Raji (cell line): ENCODE results near the gene LRRC7.

Experiments used
- POLR2A ChIP-seq: IDR thresholded peaks from 2 replicates; pipeline ENCODE4 v1.6.1; 2011; ENCODE audit warnings: low read depth, low read length, control low read depth; ENCODE audit not compliant: insufficient read depth

Gene LRRC7

DNA sequence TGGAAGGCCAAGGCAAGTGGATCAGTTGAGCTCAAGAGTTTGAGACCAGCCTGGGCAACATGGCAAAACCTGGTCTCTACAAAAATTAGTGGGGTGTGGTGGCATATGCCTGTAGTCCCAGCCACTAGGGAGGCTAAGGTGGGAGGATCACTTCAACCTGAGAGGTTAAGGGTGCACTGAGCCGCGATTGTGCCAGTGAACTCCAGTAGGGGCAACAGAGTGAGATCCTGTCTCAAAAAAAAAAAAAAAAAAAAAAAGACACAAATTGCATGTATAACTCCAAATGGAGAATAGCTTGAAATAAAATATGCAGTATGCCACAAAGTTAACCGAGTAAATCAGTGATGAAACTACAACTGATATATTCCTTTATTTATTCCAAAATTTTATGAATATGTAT is 586.0 kb downstream of the LRRC7 start:
- no peak for TF ChIP-seq POLR2A

DNA sequence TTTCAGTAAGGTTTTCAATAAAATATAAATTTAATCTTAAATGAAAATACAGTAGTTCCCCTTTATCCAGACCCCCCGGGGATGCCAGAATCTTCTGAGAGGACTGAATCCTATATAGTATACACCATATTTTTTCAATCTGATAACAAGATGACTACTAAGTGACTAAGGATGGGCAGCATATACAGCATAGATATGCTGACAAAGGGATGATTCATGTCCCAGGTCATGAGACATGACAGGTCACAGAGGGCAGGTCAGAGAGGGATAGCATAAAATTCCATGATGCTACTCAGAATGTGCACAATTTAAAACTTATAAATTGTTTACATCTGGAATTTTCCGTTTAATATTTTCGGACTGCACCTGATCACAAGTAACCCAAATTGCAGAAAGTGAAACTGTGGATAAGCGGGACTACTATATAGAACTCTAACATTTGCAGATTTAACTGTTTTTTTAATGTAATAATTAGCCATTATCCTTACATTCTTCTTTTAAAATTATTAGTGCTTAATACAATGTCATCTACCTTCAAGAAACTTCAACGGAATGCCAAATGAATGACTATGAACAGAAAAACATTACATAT is 588.9 kb downstream of the LRRC7 start:
- TF ChIP-seq POLR2A, result no peak

DNA sequence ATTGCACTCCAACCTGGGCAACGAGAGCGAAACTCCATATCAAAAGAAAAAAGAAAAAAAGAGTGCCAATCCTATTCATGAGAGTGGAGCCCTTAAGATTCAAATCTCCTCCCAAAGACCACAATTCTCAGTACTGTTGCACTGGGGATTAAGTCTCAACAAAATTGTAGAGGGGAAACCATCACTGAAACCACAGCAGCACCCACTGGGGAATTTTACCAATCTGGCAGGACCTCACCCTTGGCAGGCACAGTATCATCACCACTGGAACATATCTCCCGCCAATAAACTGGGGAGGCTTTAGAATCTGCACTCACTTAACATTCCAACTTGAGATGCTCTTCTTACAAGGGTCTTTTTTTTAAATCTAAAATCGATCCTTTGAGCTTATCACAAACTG is 596.6 kb downstream of the LRRC7 start:
- TF ChIP-seq POLR2A, result no peak

DNA sequence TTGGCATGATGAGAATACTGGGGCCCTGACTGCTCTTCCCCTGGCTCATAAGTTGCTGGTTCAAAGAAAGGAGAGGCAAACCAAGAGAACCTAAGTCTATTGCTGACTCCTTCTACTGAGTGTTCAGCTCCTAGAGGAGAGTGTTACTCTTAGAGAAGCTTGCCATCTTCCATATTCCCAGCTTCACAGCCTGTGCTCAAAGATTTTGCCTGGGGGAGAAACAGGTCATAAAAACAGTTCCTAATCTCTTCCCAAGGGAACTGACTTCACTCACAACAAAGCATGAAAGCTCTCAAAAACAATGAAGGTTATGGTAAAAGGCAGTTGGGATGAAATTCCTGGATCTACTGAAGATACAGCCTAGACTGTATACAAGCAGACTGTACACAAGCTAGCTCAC is 600.6 kb downstream of the LRRC7 start:
- no peak for TF ChIP-seq POLR2A

DNA sequence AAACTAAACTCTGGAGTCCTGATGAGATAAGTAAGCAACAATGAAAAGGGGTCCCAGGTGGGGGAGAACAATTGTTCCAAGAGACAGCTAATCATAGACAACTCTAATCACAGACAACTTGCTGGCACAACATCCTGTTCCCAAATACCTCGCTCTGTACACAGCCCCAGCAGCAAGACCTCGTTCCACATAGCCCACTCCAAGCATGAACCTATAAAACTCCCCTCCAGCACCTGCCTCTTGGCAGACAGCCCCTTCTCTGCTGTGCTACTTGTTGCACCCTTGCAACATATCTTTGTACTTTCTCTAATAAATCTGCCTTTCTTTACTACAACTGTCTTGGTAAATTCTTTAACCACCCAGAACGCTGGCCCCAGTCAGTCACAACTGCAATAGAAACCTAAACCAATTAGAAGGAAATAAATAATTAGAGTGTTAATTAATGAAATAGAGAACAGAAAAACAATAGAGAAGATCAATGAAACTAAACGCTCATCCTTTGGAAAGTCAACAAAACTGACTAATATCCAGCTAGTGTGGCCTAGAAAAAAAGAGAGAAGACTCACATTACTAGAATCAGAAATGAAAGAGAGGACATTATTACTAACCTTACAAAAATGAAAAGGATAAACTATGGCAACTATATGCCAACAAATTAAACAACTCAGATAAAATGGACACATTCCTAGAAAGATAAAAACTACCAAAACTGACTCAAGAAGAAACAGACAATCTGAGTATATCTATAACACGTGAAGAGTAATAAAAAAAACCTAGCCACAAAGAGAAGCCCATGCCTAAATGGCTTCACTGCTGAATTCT is 601.5 kb downstream of the LRRC7 start:
- TF ChIP-seq POLR2A, result no peak

DNA sequence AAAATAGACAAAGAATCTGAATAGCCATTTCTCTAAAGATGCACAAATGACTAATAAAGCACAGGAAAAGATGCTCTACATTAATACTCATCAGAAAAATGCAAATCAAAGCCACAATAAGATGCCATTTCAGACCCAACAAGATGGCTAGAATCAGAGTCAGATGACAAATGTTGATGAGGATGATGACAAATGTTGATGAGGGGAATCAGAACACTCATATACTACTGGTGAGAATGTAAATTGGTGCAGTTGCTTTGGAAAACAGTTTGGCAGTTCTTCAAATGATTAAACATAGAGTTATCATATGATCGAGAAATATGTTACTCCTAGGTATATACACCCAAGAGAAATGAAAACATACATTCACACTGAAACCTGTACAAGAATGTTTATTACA is 603.8 kb downstream of the LRRC7 start:
- TF ChIP-seq POLR2A, result no peak
